Fibroblast of lung (primary cell): ENCODE measurements around the gene CIITA. TPM values are rescaled to one million over a fixed set of nuclear protein-coding genes. Genes with fewer than 3 reads are reported as not detected.

Experiments used
- DNase-seq, 2 donors: peaks; one replicate each; pipeline versions ENCODE4 v3.0.0 to v3.0.0-alpha.2; 2010; ENCODE audit warnings: low read depth in 2 of 2
- H2AFZ ChIP-seq: 2 replicates; pipeline ENCODE4 v1.5.1; 2012; ENCODE audit warnings: low read length, control low read depth, inconsistent platforms
- H3K27ac ChIP-seq: 2 replicates; pipeline ENCODE4 v1.5.1; 2011; ENCODE audit warnings: low read length, control low read depth; ENCODE audit not compliant: insufficient read depth
- H3K27me3 ChIP-seq: 2 replicates; pipeline ENCODE4 v1.5.1; 2011; ENCODE audit warnings: mild to moderate bottlenecking, low read length; ENCODE audit not compliant: control insufficient read depth, insufficient read depth
- H3K36me3 ChIP-seq: 2 replicates; pipeline ENCODE4 v1.5.1; 2011; ENCODE audit warnings: low read length; ENCODE audit not compliant: control insufficient read depth, insufficient read depth
- H3K4me1 ChIP-seq: 2 replicates; pipeline ENCODE4 v1.5.1; 2011; ENCODE audit warnings: low read length; ENCODE audit not compliant: control insufficient read depth, insufficient read depth; ENCODE audit errors: extremely low read depth
- H3K4me2 ChIP-seq: 2 replicates; pipeline ENCODE4 v1.5.1; 2011; ENCODE audit warnings: low read length, control low read depth; ENCODE audit not compliant: insufficient read depth; ENCODE audit errors: extremely low read depth
- H3K4me3 ChIP-seq, 4 experiments: fragments of 200-600 bp in 1 of 4; sonication (generic) in 1 of 4; replicated peaks in 1 of 4; 2 replicates each; pipeline ENCODE4 v1.5.1; 2011 to 2016; ENCODE audit warnings: low read length in 4 of 4, low read depth in 3 of 4, mild to moderate bottlenecking in 3 of 4, control low read depth in 2 of 4, inconsistent platforms in 1 of 4, mixed read lengths in 1 of 4; ENCODE audit not compliant: insufficient read depth in 1 of 4; ENCODE audit errors: control extremely low read depth in 1 of 4
- H3K79me2 ChIP-seq: 2 replicates; pipeline ENCODE4 v1.5.1; 2012; ENCODE audit warnings: mild to moderate bottlenecking, low read length, inconsistent platforms; ENCODE audit not compliant: control insufficient read depth, insufficient read depth
- H3K9ac ChIP-seq: 2 replicates; pipeline ENCODE4 v1.5.1; 2011; ENCODE audit warnings: mild to moderate bottlenecking, low read length, control low read depth; ENCODE audit not compliant: insufficient read depth
- H3K9me3 ChIP-seq: 2 replicates; pipeline ENCODE4 v1.5.1; 2012; ENCODE audit warnings: low read depth, low read length; ENCODE audit not compliant: control insufficient read depth, insufficient read depth
- H4K20me1 ChIP-seq: 2 replicates; pipeline ENCODE4 v1.5.1; 2011; ENCODE audit warnings: low read length; ENCODE audit not compliant: control insufficient read depth, insufficient read depth; ENCODE audit errors: extremely low read depth
- CTCF ChIP-seq, 2 donors: IDR thresholded peaks in 1 of 2; conservative IDR thresholded peaks in 1 of 2; 1 replicate in 1 of 2; 2 replicates in 1 of 2; pipeline ENCODE4 v1.5.1; 2011 to 2012; ENCODE audit warnings: low read length in 2 of 2, control low read depth in 1 of 2, inconsistent platforms in 1 of 2, low read depth in 1 of 2, mild to moderate bottlenecking in 1 of 2
- EZH2 ChIP-seq: IDR thresholded peaks from 2 replicates; pipeline ENCODE4 v1.5.1; 2012; ENCODE audit warnings: low read length, control low read depth, mild to moderate bottlenecking; ENCODE audit errors: missing control alignments
- polyA plus RNA-seq, 2 donors: library from polyadenylated mRNA; depleted of rRNA in 1 of 2; stranded (reverse) in 1 of 2; unstranded in 1 of 2; fragments of >200 nt; gene quantifications; 2 replicates each; pipeline ENCODE4 v1.2.1, GENCODE V29; 2011 to 2012; ENCODE audit warnings: missing spikeins in 1 of 2
- total RNA-seq: library from RNA; depleted of rRNA; stranded (reverse); fragments of >200 nt; gene quantifications from 2 replicates; pipeline ENCODE4 v1.2.1, GENCODE V29; 2014

The CIITA gene
- total and polyA plus RNA-seq, 2 donors (not counting 1 experiment from before 2014, with no cell fraction given) = 0.27 to 0.66 TPM

GRCh38 chr16:10921536-10922327 lies 44.7 kb downstream of the CIITA start:
- Histone ChIP-seq H3K4me2 (peak overlapping the region; percentile 5), H3K9me3 (no peaks in the 10 kb centered on the region), H4K20me1 (no peaks in the 10 kb centered on the region), H3K4me1 (peaks cover 5% of the 10 kb centered on the region), H3K27me3 (no peaks in the 10 kb centered on the region), H3K36me3 (peaks cover under 1% of the 10 kb centered on the region), H3K4me3 (no peak overlapping the region), H3K27ac (no peak overlapping the region), H3K9ac (peak overlapping the region; percentile 7), H3K79me2 (no peaks in the 10 kb centered on the region), H2AFZ (peak overlapping the region; percentile 13)
- no peak for TF ChIP-seq CTCF (conservative IDR thresholded peaks at IDR 0.05 in 1 of 2, IDR thresholded peaks at IDR 0.05 in 1 of 2; ENCODE audit: low read depth in 1 of 2, low read length in 2 of 2)
- no peak for TF ChIP-seq EZH2
- DNase-seq = peak in 1 of 2 donors; percentile 31

- Histone ChIP-seq H3K4me2 (peak overlapping the region; percentile 5), H3K9ac (peak overlapping the region; percentile 7), H2AFZ (peak overlapping the region; percentile 13), H3K9me3 (no peaks in the 10 kb centered on the region), H3K27me3 (no peaks in the 10 kb centered on the region), H3K4me1 (peaks cover 5% of the 10 kb centered on the region), H3K27ac (no peak overlapping the region), H3K4me3 (no peak overlapping the region), H3K36me3 (peaks cover 2% of the 10 kb centered on the region), H4K20me1 (no peaks in the 10 kb centered on the region), H3K79me2 (no peaks in the 10 kb centered on the region)
- DNase-seq = peak; percentile 36 to 57
- TF ChIP-seq EZH2 = no peak
- no peak for TF ChIP-seq CTCF (conservative IDR thresholded peaks at IDR 0.05 in 1 of 2, IDR thresholded peaks at IDR 0.05 in 1 of 2; ENCODE audit: low read depth in 1 of 2, low read length in 2 of 2)
These were observed 45.5 kb downstream of the CIITA start for GRCh38 chr16:10922328-10923145.

- H3K4me3 ChIP-seq = no peak overlapping the region
- no peak for TF ChIP-seq CTCF (conservative IDR thresholded peaks at IDR 0.05 in 1 of 2, IDR thresholded peaks at IDR 0.05 in 1 of 2; ENCODE audit: low read depth in 1 of 2, low read length in 2 of 2)
- TF ChIP-seq EZH2 = no peak
- no peaks in the 10 kb centered on the region for H4K20me1 ChIP-seq
- H3K9me3 ChIP-seq = no peaks in the 10 kb centered on the region
- H3K4me1 ChIP-seq = peaks cover 5% of the 10 kb centered on the region
- H3K4me2 ChIP-seq = no peak overlapping the region
- DNase-seq = no peak
- H3K27ac ChIP-seq = no peak overlapping the region
- H3K27me3 ChIP-seq = no peaks in the 10 kb centered on the region
- no peak overlapping the region for H3K9ac ChIP-seq
- no peaks in the 10 kb centered on the region for H3K79me2 ChIP-seq
- H2AFZ ChIP-seq = no peak overlapping the region
- peaks cover 2% of the 10 kb centered on the region for H3K36me3 ChIP-seq
These were observed 46.2 kb downstream of the CIITA start for GRCh38 chr16:10923146-10923649.
